ENCODE measurements around the gene ZNF576. TPM values are rescaled to one million over a fixed set of nuclear protein-coding genes. Genes with fewer than 3 reads are reported as not detected.

The ZNF576 gene
- total and polyA plus RNA-seq, 2 donors from 2014 or later, result 15.3 to 25.6 TPM

- Histone ChIP-seq H3K4me1 (ENCODE audit: control insufficient read depth in 2 of 3, insufficient read depth in 2 of 3, low read depth in 1 of 3, low read length in 3 of 3) (peaks cover 0 to 7% (median 0%) of the 10 kb centered on the region in 3 donors), H3K27ac (ENCODE audit: low read depth in 2 of 2, low read length in 2 of 2) (no peak overlapping the region), H3K27me3 (ENCODE audit: control insufficient read depth, insufficient read depth, low read length) (no peaks in the 10 kb centered on the region), H3K4me3 (ENCODE audit: low read length in 3 of 3) (no peak overlapping the region), H3K36me3 (ENCODE audit: control insufficient read depth in 2 of 3, insufficient read depth in 3 of 3, low read length in 3 of 3) (no peaks in the 10 kb centered on the region), H3K9ac (ENCODE audit: low read length in 3 of 3) (no peak overlapping the region), H3K9me3 (ENCODE audit: control insufficient read depth in 2 of 3, insufficient read depth in 1 of 3, low read length in 3 of 3) (no peaks in the 10 kb centered on the region)
- no peak for TF ChIP-seq CTCF (IDR thresholded peaks at IDR 0.05; ENCODE audit: borderline replicate concordance, extremely low read depth, insufficient read depth)
- DNase-seq (no peak), FAIRE-seq (no peak)
- intact Hi-C loops (cut with DNase I), result no loop called here
These were observed 26.6 kb downstream of the ZNF576 start for GRCh38 chr19:43622956-43623355.

- intact Hi-C loops (cut with DNase I), result no loop called here
- no peak for DNase-seq
- no peak for FAIRE-seq
These were observed 27.7 kb downstream of the ZNF576 start for GRCh38 chr19:43623889-43624670.

GRCh38 chr19:43624933-43625332 lies 28.5 kb downstream of the ZNF576 start:
- Histone ChIP-seq H3K9ac (ENCODE audit: low read length in 3 of 3) (no peak overlapping the region), H3K4me3 (ENCODE audit: low read length in 3 of 3) (no peak overlapping the region), H3K27me3 (ENCODE audit: control insufficient read depth, insufficient read depth, low read length) (no peaks in the 10 kb centered on the region), H3K4me1 (ENCODE audit: control insufficient read depth in 2 of 3, insufficient read depth in 2 of 3, low read depth in 1 of 3, low read length in 3 of 3) (peaks cover 0 to 2% (median 0%) of the 10 kb centered on the region in 3 donors), H3K9me3 (ENCODE audit: control insufficient read depth in 2 of 3, insufficient read depth in 1 of 3, low read length in 3 of 3) (no peaks in the 10 kb centered on the region), H3K27ac (ENCODE audit: low read depth in 2 of 2, low read length in 2 of 2) (no peak overlapping the region), H3K36me3 (ENCODE audit: control insufficient read depth in 2 of 3, insufficient read depth in 3 of 3, low read length in 3 of 3) (no peaks in the 10 kb centered on the region)
- DNase-seq (peak in 4 of 5 donors; percentile 17 to 82 (median 51)), FAIRE-seq (no peak)
- no peak for TF ChIP-seq CTCF (IDR thresholded peaks at IDR 0.05; ENCODE audit: borderline replicate concordance, extremely low read depth, insufficient read depth)
- intact Hi-C loops (cut with DNase I), result no loop called here

More at GRCh38 chr19:43623889-43624670, 27.7 kb downstream of the ZNF576 start:
- Histone ChIP-seq H3K9ac (ENCODE audit: low read length in 3 of 3) (no peak overlapping the region), H3K36me3 (ENCODE audit: control insufficient read depth in 2 of 3, insufficient read depth in 3 of 3, low read length in 3 of 3) (no peaks in the 10 kb centered on the region), H3K4me1 (ENCODE audit: control insufficient read depth in 2 of 3, insufficient read depth in 2 of 3, low read depth in 1 of 3, low read length in 3 of 3) (peaks cover 0 to 3% (median 0%) of the 10 kb centered on the region in 3 donors), H3K27me3 (ENCODE audit: control insufficient read depth, insufficient read depth, low read length) (no peaks in the 10 kb centered on the region), H3K4me3 (ENCODE audit: low read length in 3 of 3) (no peak overlapping the region), H3K9me3 (ENCODE audit: control insufficient read depth in 2 of 3, insufficient read depth in 1 of 3, low read length in 3 of 3) (no peaks in the 10 kb centered on the region), H3K27ac (ENCODE audit: low read depth in 2 of 2, low read length in 2 of 2) (no peak overlapping the region)
- TF ChIP-seq CTCF (IDR thresholded peaks at IDR 0.05; ENCODE audit: borderline replicate concordance, extremely low read depth, insufficient read depth), result no peak
